Chondrocyte (in vitro differentiated cells): Measurements from ENCODE around the gene PRR35. TPM values are rescaled to one million over a fixed set of nuclear protein-coding genes. Genes with fewer than 3 reads are reported as not detected.

Source experiments
- DNase-seq: peaks from one replicate; pipeline ENCODE4 v3.0.0; 2021; ENCODE audit warnings: mixed read lengths, low spot score
- H3K27ac Mint-ChIP-seq: one replicate; pipeline ENCODE4 v1.8.0; 2021; ENCODE audit warnings: mild to moderate bottlenecking, moderate library complexity, mixed read lengths; ENCODE audit not compliant: unreplicated experiment
- H3K27me3 Mint-ChIP-seq: 2 replicates; pipeline ENCODE4 v1.8.0; 2021; ENCODE audit warnings: low read depth, mixed read lengths
- H3K36me3 Mint-ChIP-seq: 2 replicates; pipeline ENCODE4 v1.8.0; 2021; ENCODE audit warnings: low read depth, mixed read lengths
- H3K4me1 Mint-ChIP-seq: 2 replicates; pipeline ENCODE4 v1.8.0; 2021; ENCODE audit warnings: low read depth, mild to moderate bottlenecking, mixed read lengths
- H3K4me3 Mint-ChIP-seq: one replicate; pipeline ENCODE4 v1.8.0; 2021; ENCODE audit warnings: mild to moderate bottlenecking, moderate library complexity, mixed read lengths; ENCODE audit not compliant: unreplicated experiment
- H3K9me3 Mint-ChIP-seq: 2 replicates; pipeline ENCODE4 v1.8.0; 2021; ENCODE audit warnings: low read depth, mixed read lengths
- CTCF ChIP-seq: fragments of 200-600 bp; sonication (generic); IDR thresholded peaks from 2 replicates; pipeline ENCODE4 v1.5.0; 2021; ENCODE audit warnings: antibody characterized with exemption, mild to moderate bottlenecking, moderate library complexity
- total RNA-seq: library from RNA; stranded (reverse); gene quantifications from 3 replicates; pipeline ENCODE4 v1.2.1, GENCODE V29; 2021

Gene PRR35
- total RNA-seq, 1 donor from 2014 or later = not detected

DNA sequence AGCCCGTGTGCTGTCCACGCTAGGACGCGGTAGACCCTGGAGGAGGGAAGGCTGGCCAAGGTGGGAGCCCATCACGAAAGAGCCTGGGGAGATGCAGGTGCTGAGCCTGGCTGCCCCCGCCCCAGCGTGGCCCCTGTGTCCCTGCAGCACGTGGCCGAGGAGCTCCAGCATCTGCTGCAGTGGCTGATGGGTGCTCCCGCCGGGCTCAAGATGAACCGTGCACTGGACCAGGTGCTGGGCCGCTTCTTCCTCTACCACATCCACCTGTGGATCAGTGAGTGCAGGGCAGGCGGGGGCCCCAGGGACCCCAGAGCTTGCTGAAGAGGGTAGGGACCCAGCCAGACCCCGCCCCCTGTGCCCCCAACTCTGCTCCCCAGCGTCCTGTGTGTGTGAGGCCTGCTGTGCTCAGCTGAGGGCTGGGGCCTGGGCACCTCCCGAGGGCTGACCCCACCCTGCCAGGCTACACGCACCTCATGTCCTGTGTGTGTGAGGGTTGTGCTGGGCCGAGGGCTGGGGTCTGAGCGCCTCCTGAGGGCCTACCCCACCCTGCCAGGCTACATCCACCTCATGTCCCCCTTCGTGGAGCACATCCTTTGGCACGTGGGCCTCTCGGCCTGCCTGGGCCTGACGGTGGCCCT is 18.2 kb downstream of the PRR35 start:
- H3K9me3 Mint-ChIP-seq = no peaks in the 10 kb centered on the region
- no peaks in the 10 kb centered on the region for H3K27me3 Mint-ChIP-seq
- H3K4me3 Mint-ChIP-seq = no peak overlapping the region
- no peak for DNase-seq
- H3K27ac Mint-ChIP-seq = no peak overlapping the region
- no peak for TF ChIP-seq CTCF
- peaks cover 4% of the 10 kb centered on the region for H3K4me1 Mint-ChIP-seq
- peaks cover 1% of the 10 kb centered on the region for H3K36me3 Mint-ChIP-seq

DNA sequence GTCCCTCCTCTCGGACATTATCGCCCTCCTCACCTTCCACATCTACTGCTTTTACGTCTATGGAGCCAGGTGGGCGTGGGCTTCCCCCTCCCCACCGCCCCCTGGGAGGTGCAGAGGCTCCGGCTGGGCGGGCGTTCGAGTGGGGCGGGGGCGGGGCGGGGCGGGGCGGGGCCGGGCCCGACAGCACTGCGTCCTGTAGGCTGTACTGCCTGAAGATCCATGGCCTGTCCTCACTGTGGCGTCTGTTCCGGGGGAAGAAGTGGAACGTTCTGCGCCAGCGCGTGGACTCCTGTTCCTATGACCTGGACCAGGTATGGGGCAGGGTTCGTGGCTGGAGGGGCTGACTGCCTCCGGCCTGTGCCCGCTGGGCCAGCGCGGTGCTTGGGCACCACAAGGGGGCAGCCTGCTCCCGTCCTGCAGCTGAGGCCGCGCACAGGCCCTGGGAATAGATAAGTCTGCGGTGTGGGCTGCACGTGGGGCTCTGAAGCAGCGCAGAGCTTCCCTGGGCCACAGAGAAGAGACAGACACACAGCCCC is 18.7 kb downstream of the PRR35 start:
- no peak for DNase-seq
- Mint-ChIP-seq H3K36me3 (peaks cover 1% of the 10 kb centered on the region), H3K27me3 (no peaks in the 10 kb centered on the region), H3K4me3 (no peak overlapping the region), H3K9me3 (no peaks in the 10 kb centered on the region), H3K27ac (no peak overlapping the region), H3K4me1 (peaks cover 4% of the 10 kb centered on the region)
- peak; percentile 82 for TF ChIP-seq CTCF

- H3K27ac Mint-ChIP-seq = no peak overlapping the region
- no peak for DNase-seq
- H3K4me3 Mint-ChIP-seq = no peak overlapping the region
- peaks cover 4% of the 10 kb centered on the region for H3K4me1 Mint-ChIP-seq
- H3K36me3 Mint-ChIP-seq = peaks cover 1% of the 10 kb centered on the region
- no peak for TF ChIP-seq CTCF
- no peaks in the 10 kb centered on the region for H3K27me3 Mint-ChIP-seq
- no peaks in the 10 kb centered on the region for H3K9me3 Mint-ChIP-seq
These were observed 20.1 kb downstream of the PRR35 start for GRCh38 chr16:580141-580945.

GRCh38 chr16:580946-581498 is 20.8 kb downstream of the PRR35 start:
- no peaks in the 10 kb centered on the region for H3K27me3 Mint-ChIP-seq
- no peak overlapping the region for H3K27ac Mint-ChIP-seq
- no peak for TF ChIP-seq CTCF
- H3K9me3 Mint-ChIP-seq = no peaks in the 10 kb centered on the region
- H3K4me3 Mint-ChIP-seq = no peak overlapping the region
- no peak for DNase-seq
- H3K4me1 Mint-ChIP-seq = peaks cover 9% of the 10 kb centered on the region
- peaks cover 1% of the 10 kb centered on the region for H3K36me3 Mint-ChIP-seq

DNA sequence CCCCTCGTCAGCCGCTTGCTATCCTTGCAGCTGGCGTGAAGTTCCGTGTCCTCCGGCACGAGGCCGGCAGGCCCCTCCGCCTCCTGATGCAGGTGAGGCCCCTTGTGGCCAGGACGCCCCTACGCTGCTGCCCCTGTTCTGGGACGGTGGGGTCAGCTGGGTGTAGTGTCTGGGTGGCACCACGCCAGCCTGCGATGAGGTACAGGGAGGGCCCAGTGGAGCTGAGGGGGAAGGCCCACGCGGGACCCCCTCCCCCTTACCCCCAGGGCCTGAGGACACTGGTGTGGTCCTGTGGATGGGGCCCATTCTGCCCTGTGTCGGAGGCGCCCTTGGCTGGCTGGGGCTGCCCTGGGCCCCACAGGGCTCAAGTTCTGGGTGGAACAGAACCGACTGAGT is 22.0 kb downstream of the PRR35 start:
- no peak for DNase-seq
- no peaks in the 10 kb centered on the region for H3K27me3 Mint-ChIP-seq
- H3K4me1 Mint-ChIP-seq = peaks cover 10% of the 10 kb centered on the region
- H3K4me3 Mint-ChIP-seq = no peak overlapping the region
- no peaks in the 10 kb centered on the region for H3K9me3 Mint-ChIP-seq
- TF ChIP-seq CTCF = no peak
- H3K27ac Mint-ChIP-seq = no peak overlapping the region
- no peaks in the 10 kb centered on the region for H3K36me3 Mint-ChIP-seq
